ENCODE results near the gene SH3BP2.
A peak's percentile ranks its signal among the peaks of the same experiment; 100 is the strongest.

SH3BP2 gene

GRCh38 chr4:2750719-2751605 lies 41.9 kb upstream of the SH3BP2 start:
- Histone ChIP-seq H3K9ac (ENCODE audit: insufficient read length) (no peak overlapping the region), H3K4me3 (no peak overlapping the region), H3K36me3 (ENCODE audit: insufficient read depth, low read length) (peaks cover 18% of the 10 kb centered on the region; the same call in 1 of the 2 replicates), H3K27ac (no peak overlapping the region), H3K9me3 (ENCODE audit: low read depth, low read length) (no peaks in the 10 kb centered on the region)
- DNase-seq (ENCODE audit: low read depth, low spot score) = no peak
- TF ChIP-seq POLR2AphosphoS5 (IDR thresholded peaks at IDR 0.05; ENCODE audit: borderline replicate concordance, low read depth, low read length) (no peak), EZH2 (IDR thresholded peaks at IDR 0.05) (no peak), FOXP2 (optimal IDR thresholded peaks at IDR 0.05; ENCODE audit: control extremely low read depth, extremely low read length, insufficient read depth) (no peak)

DNA sequence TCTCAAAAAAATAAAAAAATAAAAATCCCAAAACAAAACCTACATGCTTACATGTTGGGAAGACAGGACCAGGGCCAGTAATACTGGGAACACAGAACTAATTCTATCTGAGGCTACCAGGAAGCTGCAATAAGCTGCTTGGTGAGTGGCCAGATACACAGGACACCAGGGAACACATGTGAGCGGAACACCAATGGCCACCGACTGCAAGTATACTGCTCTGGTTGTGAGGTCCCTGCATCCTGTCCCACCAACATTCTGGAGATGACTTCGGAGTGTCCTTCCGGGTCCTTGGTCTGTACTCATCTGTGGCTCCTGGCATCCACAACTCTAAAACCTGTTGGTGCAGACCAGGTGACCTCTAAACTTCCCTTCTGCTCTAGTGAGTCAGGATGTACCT lies 39.4 kb upstream of the SH3BP2 start:
- no peak overlapping the region for H3K27ac ChIP-seq
- TF ChIP-seq FOXP2 (optimal IDR thresholded peaks at IDR 0.05; ENCODE audit: control extremely low read depth, extremely low read length, insufficient read depth) = no peak
- TF ChIP-seq POLR2AphosphoS5 (IDR thresholded peaks at IDR 0.05; ENCODE audit: borderline replicate concordance, low read depth, low read length) = no peak
- TF ChIP-seq EZH2 (IDR thresholded peaks at IDR 0.05) = no peak
- no peaks in the 10 kb centered on the region for H3K36me3 ChIP-seq (ENCODE audit: insufficient read depth, low read length)
- no peak overlapping the region for H3K9ac ChIP-seq (ENCODE audit: insufficient read length)
- H3K4me3 ChIP-seq = no peak overlapping the region
- DNase-seq (ENCODE audit: low read depth, low spot score) = no peak
- H3K9me3 ChIP-seq (ENCODE audit: low read depth, low read length) = no peaks in the 10 kb centered on the region

DNA sequence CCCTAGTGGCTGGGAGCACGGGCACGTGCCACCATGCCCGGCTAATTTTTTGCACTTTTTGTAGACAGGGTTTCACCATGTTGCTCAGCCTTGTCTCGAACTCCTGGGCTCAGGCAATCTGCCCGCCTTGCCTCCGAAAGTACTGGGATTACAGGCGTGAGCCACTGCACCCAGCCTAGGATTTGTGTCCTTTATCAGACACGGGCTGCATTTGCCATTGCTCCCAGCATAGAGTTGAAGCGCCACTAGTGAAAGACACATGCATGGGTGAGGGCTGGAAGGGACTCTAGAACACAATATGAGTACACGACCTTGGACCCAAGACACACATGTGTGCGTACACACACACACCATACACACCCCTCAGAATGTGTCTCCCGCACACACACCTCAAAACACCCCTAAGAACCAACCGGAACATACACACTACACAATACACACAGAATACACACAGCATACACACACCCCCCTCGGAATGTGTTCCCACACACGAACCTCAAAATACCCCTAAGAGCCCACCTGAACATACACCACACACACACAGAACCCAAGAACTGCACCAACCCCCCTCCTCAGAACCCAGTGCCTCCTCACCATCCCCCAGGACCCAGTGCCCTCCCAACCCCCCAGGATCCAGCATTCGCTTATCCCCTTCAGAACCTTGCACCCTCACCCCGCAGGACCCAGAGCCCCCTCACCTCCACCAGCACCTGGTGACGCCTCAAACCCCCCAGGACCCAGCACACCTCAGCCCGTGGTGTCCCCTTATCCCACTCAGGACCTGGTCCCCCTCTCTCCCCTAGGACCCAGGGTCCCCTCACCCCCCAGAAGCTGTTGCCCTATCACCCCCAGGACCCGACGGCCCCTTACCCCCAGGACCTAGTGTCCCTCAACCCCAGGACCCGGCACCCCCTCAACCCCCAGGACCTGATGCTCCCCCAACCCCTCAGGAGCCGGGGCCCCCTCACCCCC lies 37.8 kb upstream of the SH3BP2 start:
- no peaks in the 10 kb centered on the region for H3K36me3 ChIP-seq (ENCODE audit: insufficient read depth, low read length)
- DNase-seq (ENCODE audit: low read depth, low spot score) = no peak
- TF ChIP-seq FOXP2 (optimal IDR thresholded peaks at IDR 0.05; ENCODE audit: control extremely low read depth, extremely low read length, insufficient read depth) = no peak
- no peak for TF ChIP-seq POLR2AphosphoS5 (IDR thresholded peaks at IDR 0.05; ENCODE audit: borderline replicate concordance, low read depth, low read length)
- H3K4me3 ChIP-seq = peak overlapping the region; percentile 91
- peak overlapping the region; percentile 76 for H3K9ac ChIP-seq (ENCODE audit: insufficient read length)
- no peak overlapping the region for H3K27ac ChIP-seq
- H3K9me3 ChIP-seq (ENCODE audit: low read depth, low read length) = no peaks in the 10 kb centered on the region

GRCh38 chr4:2755821-2756690 lies 36.8 kb upstream of the SH3BP2 start, which contains the start of gene TNIP2:
Gene TNIP2 (minus strand): TSS chr4:2756336. CDS start chr4:2756289, 47 bp downstream.
- H3K36me3 ChIP-seq (ENCODE audit: insufficient read depth, low read length) = no peaks in the 10 kb centered on the region
- H3K27ac ChIP-seq = no peak within 1 kb of the TSS
- H3K9ac ChIP-seq (ENCODE audit: insufficient read length) = peak within 1 kb of the TSS; percentile 76
- H3K4me3 ChIP-seq = peak within 1 kb of the TSS; percentile 91
- H3K9me3 ChIP-seq (ENCODE audit: low read depth, low read length) = no peaks in the 10 kb centered on the region
- no peak for TF ChIP-seq EZH2 (IDR thresholded peaks at IDR 0.05)
- no peak for TF ChIP-seq FOXP2 (optimal IDR thresholded peaks at IDR 0.05; ENCODE audit: control extremely low read depth, extremely low read length, insufficient read depth)
- no peak for TF ChIP-seq POLR2AphosphoS5 (IDR thresholded peaks at IDR 0.05; ENCODE audit: borderline replicate concordance, low read depth, low read length)
- no peak for DNase-seq (ENCODE audit: low read depth, low spot score)

DNA sequence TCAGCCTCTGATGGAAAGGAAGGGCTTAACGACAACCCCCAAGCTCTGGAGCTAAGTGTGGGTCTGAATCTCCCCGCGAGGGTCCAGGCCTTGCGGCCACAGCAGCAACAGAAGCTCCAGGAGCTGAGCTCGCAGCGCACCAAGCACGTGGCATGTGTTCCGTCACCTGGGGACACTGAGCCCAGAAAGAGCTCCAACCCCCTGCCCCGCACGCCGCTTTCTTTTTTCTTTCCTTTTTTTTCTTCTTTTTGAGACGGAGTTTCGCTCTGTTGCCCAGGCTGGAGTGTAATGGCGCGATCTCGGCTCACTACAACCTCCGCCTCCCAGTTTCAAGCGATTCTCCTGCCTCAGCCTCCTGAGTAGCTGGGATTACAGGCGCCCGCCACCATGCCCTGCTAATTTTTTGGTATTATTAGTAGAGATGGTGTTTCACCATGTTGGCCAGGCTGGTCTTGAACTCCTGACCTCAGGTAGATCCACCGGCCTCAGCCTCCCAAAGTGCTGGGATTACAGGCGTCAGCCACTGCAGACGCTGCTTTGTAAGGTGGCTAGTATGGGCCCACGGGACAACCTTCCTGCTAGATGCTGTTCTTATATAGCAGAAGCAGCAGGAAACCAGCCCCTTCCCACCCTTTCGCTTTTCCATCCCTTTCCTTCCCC lies 36.1 kb upstream of the SH3BP2 start:
- Histone ChIP-seq H3K9ac (ENCODE audit: insufficient read length) (no peak overlapping the region), H3K27ac (no peak overlapping the region), H3K4me3 (peak overlapping the region; percentile 78), H3K9me3 (ENCODE audit: low read depth, low read length) (no peaks in the 10 kb centered on the region), H3K36me3 (ENCODE audit: insufficient read depth, low read length) (no peaks in the 10 kb centered on the region)
- no peak for TF ChIP-seq POLR2AphosphoS5 (IDR thresholded peaks at IDR 0.05; ENCODE audit: borderline replicate concordance, low read depth, low read length)
- TF ChIP-seq EZH2 (IDR thresholded peaks at IDR 0.05) = no peak
- no peak for TF ChIP-seq FOXP2 (optimal IDR thresholded peaks at IDR 0.05; ENCODE audit: control extremely low read depth, extremely low read length, insufficient read depth)
- no peak for DNase-seq (ENCODE audit: low read depth, low spot score)

- no peak overlapping the region for H3K9ac ChIP-seq (ENCODE audit: insufficient read length)
- no peak for DNase-seq (ENCODE audit: low read depth, low spot score)
Measured at GRCh38 chr4:2757426-2757825, 35.5 kb upstream of the SH3BP2 start.

More at GRCh38 chr4:2757426-2757825, 35.5 kb upstream of the SH3BP2 start:
- no peaks in the 10 kb centered on the region for H3K36me3 ChIP-seq (ENCODE audit: insufficient read depth, low read length)
- H3K4me3 ChIP-seq = no peak overlapping the region
- H3K9me3 ChIP-seq (ENCODE audit: low read depth, low read length) = no peaks in the 10 kb centered on the region
- TF ChIP-seq EZH2 (IDR thresholded peaks at IDR 0.05) (no peak), FOXP2 (optimal IDR thresholded peaks at IDR 0.05; ENCODE audit: control extremely low read depth, extremely low read length, insufficient read depth) (no peak), POLR2AphosphoS5 (IDR thresholded peaks at IDR 0.05; ENCODE audit: borderline replicate concordance, low read depth, low read length) (no peak)
- no peak overlapping the region for H3K27ac ChIP-seq
